ENCODE measurements around the gene CTXN1. TPM values are rescaled to one million over a fixed set of nuclear protein-coding genes. Genes with fewer than 3 reads are reported as not detected.
A peak's percentile ranks its signal among the peaks of the same experiment; 100 is the strongest.

Gene CTXN1
- total RNA-seq, 1 donor from 2014 or later: 55.9 TPM

- Histone ChIP-seq H3K79me2 (ENCODE audit: insufficient read depth, low read length) (no peaks in the 10 kb centered on the region), H3K9me3 (ENCODE audit: insufficient read depth, low read depth, low read length) (peaks cover 4% of the 10 kb centered on the region), H3K36me3 (ENCODE audit: insufficient read depth, low read length) (no peaks in the 10 kb centered on the region), H3K4me2 (ENCODE audit: low read length) (no peak overlapping the region), H2AFZ (ENCODE audit: low read depth, low read length) (no peak overlapping the region), H4K20me1 (ENCODE audit: insufficient read depth, low read length) (no peaks in the 10 kb centered on the region), H3K9ac (ENCODE audit: low read length) (no peak overlapping the region), H3K27ac (ENCODE audit: low read depth, low read length) (no peak overlapping the region), H3K4me1 (ENCODE audit: insufficient read depth, low read length) (peaks cover under 1% of the 10 kb centered on the region), H3K4me3 (ENCODE audit: insufficient read depth, low read depth, low read length) (no peak overlapping the region), H3K27me3 (ENCODE audit: insufficient read depth, low read length) (peaks cover 12% of the 10 kb centered on the region)
- DNase-seq (ENCODE audit: low read depth): no peak
- Mint-ChIP-seq H3K27ac (ENCODE audit: unreplicated experiment) (peak overlapping the region; percentile 77), H3K4me3 (ENCODE audit: unreplicated experiment) (peak overlapping the region; percentile 9), H3K4me1 (ENCODE audit: low read depth, unreplicated experiment) (peaks cover 4% of the 10 kb centered on the region), H3K9me3 (ENCODE audit: unreplicated experiment) (no peaks in the 10 kb centered on the region), H3K27me3 (ENCODE audit: low read depth, unreplicated experiment) (peaks cover 14% of the 10 kb centered on the region), H3K36me3 (ENCODE audit: low read depth, unreplicated experiment) (no peaks in the 10 kb centered on the region)
- no peak for FAIRE-seq
- TF ChIP-seq CTCF (IDR thresholded peaks at IDR 0.05; ENCODE audit: insufficient read depth, low read depth, low read length) (no peak), EZH2 (IDR thresholded peaks at IDR 0.05; ENCODE audit: insufficient read depth, low read length) (no peak)
Observed at GRCh38 chr19:7877249-7877836, 48.6 kb downstream of the CTXN1 start.

- H4K20me1 ChIP-seq (ENCODE audit: insufficient read depth, low read length): no peaks in the 10 kb centered on the region
- H3K9me3 ChIP-seq (ENCODE audit: insufficient read depth, low read depth, low read length): no peaks in the 10 kb centered on the region
- no peak overlapping the region for H3K27ac ChIP-seq (ENCODE audit: low read depth, low read length)
- TF ChIP-seq EZH2 (IDR thresholded peaks at IDR 0.05; ENCODE audit: insufficient read depth, low read length) (no peak), CTCF (IDR thresholded peaks at IDR 0.05; ENCODE audit: insufficient read depth, low read depth, low read length) (no peak)
- no peak for DNase-seq (ENCODE audit: low read depth)
- H3K9me3 Mint-ChIP-seq (ENCODE audit: unreplicated experiment): no peaks in the 10 kb centered on the region
- no peaks in the 10 kb centered on the region for H3K36me3 Mint-ChIP-seq (ENCODE audit: low read depth, unreplicated experiment)
- no peak overlapping the region for H3K4me2 ChIP-seq (ENCODE audit: low read length)
- no peak overlapping the region for H3K4me3 ChIP-seq (ENCODE audit: insufficient read depth, low read depth, low read length)
- H3K27me3 Mint-ChIP-seq (ENCODE audit: low read depth, unreplicated experiment): peaks cover 14% of the 10 kb centered on the region
- no peak overlapping the region for H3K9ac ChIP-seq (ENCODE audit: low read length)
- FAIRE-seq: no peak
- H3K4me3 Mint-ChIP-seq (ENCODE audit: unreplicated experiment): peak overlapping the region; percentile 45
- no peak overlapping the region for H3K27ac Mint-ChIP-seq (ENCODE audit: unreplicated experiment)
- H3K4me1 ChIP-seq (ENCODE audit: insufficient read depth, low read length): peaks cover 7% of the 10 kb centered on the region
- H2AFZ ChIP-seq (ENCODE audit: low read depth, low read length): no peak overlapping the region
- H3K27me3 ChIP-seq (ENCODE audit: insufficient read depth, low read length): peaks cover 12% of the 10 kb centered on the region
- H3K79me2 ChIP-seq (ENCODE audit: insufficient read depth, low read length): no peaks in the 10 kb centered on the region
- no peaks in the 10 kb centered on the region for H3K36me3 ChIP-seq (ENCODE audit: insufficient read depth, low read length)
- H3K4me1 Mint-ChIP-seq (ENCODE audit: low read depth, unreplicated experiment): peaks cover 9% of the 10 kb centered on the region
Observed at GRCh38 chr19:7874897-7875273, 51.0 kb downstream of the CTXN1 start.

Other genes starting within 250 kb of the CTXN1 start
- gene MCEMP1, start 249.0 kb downstream of the CTXN1 start, total RNA-seq: not detected in 2 replicates
- gene TRAPPC5, start 245.3 kb downstream of the CTXN1 start, total RNA-seq: 110 and 121 TPM in 2 replicates
- gene FCER2, start 224.0 kb downstream of the CTXN1 start, total RNA-seq: not detected in 2 replicates
- gene CLEC4G, start 194.0 kb downstream of the CTXN1 start, total RNA-seq: not detected in 2 replicates
- gene CD209, start 178.6 kb downstream of the CTXN1 start, total RNA-seq: not detected in 2 replicates
- not detected in 2 replicates for gene CLEC4M, start 162.9 kb downstream of the CTXN1 start, total RNA-seq
- 22.1 and 25.7 TPM in 2 replicates for gene EVI5L, start 95.9 kb downstream of the CTXN1 start, total RNA-seq
- 0.55 and 1.3 TPM in 2 replicates for gene PRR36, start 51.7 kb downstream of the CTXN1 start, total RNA-seq
- gene LRRC8E, start 37.6 kb downstream of the CTXN1 start, total RNA-seq: 6.5 and 6.6 TPM in 2 replicates
- 20.9 and 22.9 TPM in 2 replicates for gene MAP2K7, start 22.3 kb downstream of the CTXN1 start, total RNA-seq
- gene TGFBR3L, start 11.3 kb downstream of the CTXN1 start, total RNA-seq: 2.8 and 4.6 TPM in 2 replicates
- 14.7 and 15.2 TPM in 2 replicates for gene SNAPC2, start 5.8 kb downstream of the CTXN1 start, total RNA-seq
- 60.5 and 71.1 TPM in 2 replicates for gene TIMM44, start 17.5 kb upstream of the CTXN1 start, total RNA-seq
- gene ELAVL1, start 79.5 kb upstream of the CTXN1 start, total RNA-seq: 107 TPM in 2 replicates
- not detected in 2 replicates for gene CCL25, start 126.6 kb upstream of the CTXN1 start, total RNA-seq
- 0.53 and 1.00 TPM in 2 replicates for gene FBN3, start 223.5 kb upstream of the CTXN1 start, total RNA-seq